Dedifferentiated amniotic fluid mesenchymal stem cell (primary cell): Measurements from ENCODE around the gene CRADD.
"Not testable (repeated sequence)": the region's sequence is repeated elsewhere in the genome, so short reads cannot be mapped to it uniquely, and the experiment has no call there.

Source experiments
- DNase-seq: peaks from one replicate; pipeline ENCODE4 v3.0.0-alpha.2; 2016; ENCODE audit errors: extremely low spot score

The CRADD gene

DNA sequence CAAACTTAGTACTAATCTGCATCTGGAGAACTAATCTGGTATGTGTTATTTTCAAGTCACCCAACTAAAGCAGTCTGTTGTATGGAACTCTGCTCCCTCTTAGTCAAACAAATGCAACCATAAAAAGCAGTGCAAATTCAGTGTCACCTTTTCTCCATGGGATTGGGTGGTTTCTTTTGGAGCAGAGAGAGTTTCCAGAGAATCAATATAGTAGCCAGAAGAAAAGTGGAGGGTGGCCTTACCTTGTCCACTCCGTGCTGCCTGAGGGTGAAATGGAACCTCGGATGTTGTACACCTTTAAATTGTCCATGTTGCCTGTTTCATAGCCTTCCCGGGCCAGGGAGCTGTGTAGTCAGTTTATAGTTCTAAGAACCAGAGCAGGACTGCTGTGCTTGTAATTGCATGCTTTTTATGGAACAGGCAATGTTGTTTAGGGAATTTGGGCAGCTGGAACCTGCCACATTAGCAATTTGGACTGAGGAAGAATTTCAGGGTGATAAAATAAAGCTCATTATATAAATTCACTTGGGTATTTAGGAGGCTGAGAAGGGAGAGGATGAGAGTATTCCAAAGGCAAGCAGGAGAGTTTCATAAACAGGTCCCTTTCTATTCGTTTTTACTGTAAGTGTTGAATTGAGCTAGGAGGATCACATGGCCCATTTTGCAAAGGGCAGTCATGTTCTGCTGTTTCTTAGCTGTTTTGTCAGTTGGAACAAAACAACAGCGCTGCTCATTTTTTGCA is 60.5 kb downstream of the CRADD start:
- no peak for DNase-seq

GRCh38 chr12:93738199-93739058 is 61.3 kb downstream of the CRADD start:
- DNase-seq: no peak

DNA sequence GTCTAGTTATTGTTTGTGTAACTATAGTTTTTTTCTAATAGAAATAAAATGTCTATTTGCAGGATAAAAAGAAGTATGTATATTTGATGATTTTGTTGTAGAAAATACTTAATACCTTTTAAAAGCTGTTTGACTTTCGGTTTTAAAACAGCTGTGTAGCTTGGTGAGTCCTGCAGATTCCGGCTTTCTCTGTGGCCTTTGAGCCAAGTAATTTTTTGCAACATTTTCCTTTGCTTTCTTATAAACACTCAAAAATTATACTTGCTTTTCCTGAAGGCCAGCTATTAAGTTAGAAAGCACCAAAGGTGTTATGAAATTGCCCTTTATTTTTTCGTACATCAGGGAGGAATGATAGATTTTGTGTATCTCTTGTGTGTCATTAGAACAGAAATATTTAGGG is 63.6 kb downstream of the CRADD start:
- DNase-seq: no peak

GRCh38 chr12:93741659-93742109 is 64.5 kb downstream of the CRADD start:
- DNase-seq: no peak

GRCh38 chr12:93742110-93742934 is 65.1 kb downstream of the CRADD start:
- peak; percentile 61 for DNase-seq

GRCh38 chr12:93743229-93743998 is 66.2 kb downstream of the CRADD start:
- DNase-seq: no peak

DNA sequence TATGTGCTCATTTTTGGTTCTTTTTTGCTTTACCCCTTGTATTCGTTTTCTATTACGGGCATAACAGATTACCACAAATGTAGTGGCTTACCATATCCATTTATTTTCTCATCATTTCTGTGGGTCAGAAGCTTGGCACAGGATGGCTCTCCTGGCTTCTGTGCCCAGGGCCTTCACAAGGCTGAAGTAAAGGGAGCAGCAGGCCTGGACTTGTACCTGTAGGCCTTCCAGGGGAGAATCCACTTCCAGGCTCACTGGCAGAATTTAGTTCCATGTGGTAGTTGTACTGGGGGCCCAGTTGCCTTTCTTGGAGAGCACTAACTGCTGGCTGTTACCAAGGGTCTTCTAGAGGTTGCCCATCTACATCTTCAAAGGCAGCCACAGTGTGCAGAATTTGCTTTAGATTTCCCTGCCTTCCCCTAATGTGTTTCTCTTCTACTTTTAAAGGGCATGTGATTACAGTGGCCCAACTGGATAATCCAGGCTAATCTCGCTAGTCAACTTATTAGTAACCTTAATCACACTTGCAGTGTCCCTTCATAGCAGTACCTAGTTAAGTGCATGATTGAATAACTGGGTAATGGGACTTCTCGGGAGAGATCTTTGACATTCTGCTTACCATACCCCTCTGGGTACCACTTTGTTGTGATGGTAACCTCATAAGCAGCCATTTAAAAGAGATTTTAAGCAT is 67.0 kb downstream of the CRADD start:
- no peak for DNase-seq

DNA sequence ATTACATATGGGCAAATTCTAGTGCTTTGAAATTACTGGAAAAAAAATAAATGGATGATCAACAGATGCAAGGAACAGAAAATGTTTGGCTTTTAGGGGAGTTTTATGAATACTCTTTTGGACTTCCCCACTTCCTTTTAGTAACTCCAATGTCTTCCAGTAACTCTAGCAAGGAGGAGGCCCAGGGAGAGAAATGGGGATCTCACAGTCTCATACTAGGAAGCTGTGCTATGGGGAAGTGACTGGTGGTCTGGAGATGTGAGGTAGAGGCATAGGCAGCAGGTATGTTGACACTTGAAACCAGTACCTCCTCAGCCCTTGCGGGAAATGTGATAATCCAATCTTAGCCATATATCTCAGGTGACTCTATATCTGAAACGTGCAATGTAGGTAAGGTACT is 68.1 kb downstream of the CRADD start:
- DNase-seq: no peak

DNA sequence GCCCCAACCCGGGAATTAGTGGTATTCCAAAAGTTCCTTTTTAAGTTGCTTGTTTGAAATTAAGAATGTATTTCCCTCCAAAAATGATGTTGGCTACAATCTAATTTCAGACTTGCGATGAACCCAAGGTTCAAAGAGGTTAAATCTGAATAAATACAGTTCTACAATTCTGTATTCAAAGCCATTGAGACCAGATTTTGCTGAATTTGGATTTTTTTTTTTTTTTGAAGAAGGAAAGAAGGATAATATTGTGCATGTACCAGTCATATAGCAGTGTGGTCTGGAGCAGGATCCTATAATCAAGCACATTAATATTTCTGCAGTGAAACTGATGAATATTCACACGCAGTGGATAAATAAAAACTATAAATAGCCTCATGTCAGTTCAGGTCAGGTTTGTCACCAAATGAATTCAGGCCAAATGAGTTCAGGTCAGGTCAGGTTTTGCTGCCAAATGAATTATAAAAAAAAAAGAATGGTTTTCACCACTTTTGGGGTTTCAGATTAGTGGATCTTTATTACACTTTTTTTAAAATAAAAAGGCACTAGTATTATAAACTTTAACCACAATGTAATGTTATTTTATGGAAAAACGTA is 69.5 kb downstream of the CRADD start:
- no peak for DNase-seq

- DNase-seq: no peak
Measured at GRCh38 chr12:93748672-93749383, 71.7 kb downstream of the CRADD start.

- DNase-seq: no peak
Measured at GRCh38 chr12:93749515-93749914, 72.3 kb downstream of the CRADD start.

DNA sequence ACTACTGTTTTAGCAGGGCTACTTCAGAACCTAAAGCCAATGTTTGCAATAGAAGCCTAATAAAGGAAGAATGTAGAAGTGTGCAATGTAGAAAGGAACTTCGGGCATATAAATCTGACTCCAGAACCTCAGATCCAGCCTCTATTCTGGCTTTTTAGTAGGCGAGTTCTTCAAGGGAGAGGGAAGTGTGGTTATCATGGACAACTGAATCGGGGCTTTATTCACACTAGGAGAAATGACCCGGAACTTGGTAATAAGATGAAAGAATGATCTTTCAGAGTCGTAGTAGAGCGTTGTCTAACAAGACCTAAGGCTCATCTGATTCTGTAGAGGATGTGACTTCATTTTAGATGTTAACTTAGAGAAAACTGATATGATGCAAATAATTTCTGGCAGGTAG is 72.9 kb downstream of the CRADD start:
- no peak for DNase-seq

DNA sequence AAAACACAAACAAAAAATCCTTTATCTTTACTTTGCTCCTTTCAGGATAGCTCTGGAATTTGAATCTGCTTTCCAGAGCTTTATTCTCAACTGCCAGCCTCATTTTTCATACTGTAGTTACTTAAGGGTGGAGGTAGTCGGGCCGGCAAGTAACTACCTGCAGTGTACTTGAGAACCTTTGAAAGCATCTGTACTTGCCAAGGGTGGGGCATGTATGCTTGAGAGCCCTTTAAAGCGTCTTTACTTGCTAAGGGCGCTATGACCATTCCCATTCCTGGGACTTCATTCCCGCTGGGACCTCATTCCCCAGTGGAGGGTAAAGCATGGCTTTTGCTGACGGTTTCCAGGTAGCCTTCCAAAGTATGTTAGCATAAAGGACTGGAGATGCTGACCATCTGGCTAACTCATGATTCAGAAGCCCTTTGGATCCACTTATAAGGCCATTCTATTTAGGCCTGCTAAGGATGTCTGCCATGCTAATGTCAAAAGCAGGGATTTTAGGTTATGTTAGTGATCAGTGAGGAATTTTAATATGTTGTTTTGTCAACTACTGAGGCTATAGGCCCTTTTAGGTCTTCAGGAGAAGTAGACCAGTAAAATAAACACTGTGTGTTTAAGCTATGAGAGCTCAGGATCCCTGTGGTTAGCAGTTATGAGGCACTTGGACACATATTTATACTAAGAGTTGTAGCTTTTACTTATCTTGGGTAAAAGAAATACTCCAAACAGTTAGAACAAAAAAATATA is 74.9 kb downstream of the CRADD start:
- no peak for DNase-seq

DNA sequence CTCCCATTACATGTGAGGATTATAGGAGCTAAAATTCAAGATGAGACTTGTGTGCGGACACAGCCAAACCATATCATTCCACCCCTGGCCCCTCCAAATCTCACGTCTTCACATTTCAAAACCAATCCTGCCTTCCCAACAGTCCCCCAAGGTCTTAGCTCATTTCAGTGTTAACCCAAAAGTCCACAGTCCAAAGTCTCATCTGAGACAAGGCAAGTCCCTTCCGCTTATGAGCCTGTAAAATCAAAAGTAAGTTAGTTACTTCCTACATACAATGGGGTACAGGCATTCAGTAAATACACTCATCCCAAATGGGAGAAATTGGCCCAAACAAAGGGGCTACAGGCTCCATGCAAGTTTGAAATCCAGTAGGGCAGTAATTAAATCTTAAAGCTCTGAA is 76.1 kb downstream of the CRADD start:
- no peak for DNase-seq

DNA sequence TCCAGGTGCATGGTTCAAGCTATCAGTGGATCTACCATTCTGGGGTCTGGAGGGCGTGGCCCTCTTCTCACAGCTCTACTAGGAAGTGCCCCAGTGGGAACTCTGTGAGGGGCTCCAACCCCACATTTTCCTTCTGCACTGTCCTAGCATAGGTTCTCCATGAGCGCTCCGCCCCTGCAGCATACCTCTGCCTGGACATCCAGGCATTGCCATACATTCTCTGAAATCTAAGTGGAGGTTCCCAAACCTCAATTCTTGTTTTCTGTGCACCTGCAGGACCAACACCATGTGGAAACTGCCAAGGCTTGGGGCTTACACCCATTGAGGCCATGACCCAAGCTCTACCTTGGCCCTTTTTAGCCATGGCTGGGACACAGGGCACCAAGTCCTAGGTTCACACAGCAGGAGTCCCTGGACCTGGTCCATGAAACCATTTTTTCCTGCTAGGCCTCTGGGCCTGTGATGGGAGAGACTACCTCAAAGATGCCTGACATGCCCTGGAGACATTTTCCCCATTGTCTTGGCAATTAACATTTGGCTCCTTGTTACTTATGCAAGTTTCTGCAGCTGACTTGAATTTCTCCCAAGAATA is 76.8 kb downstream of the CRADD start:
- no peak for DNase-seq

DNA sequence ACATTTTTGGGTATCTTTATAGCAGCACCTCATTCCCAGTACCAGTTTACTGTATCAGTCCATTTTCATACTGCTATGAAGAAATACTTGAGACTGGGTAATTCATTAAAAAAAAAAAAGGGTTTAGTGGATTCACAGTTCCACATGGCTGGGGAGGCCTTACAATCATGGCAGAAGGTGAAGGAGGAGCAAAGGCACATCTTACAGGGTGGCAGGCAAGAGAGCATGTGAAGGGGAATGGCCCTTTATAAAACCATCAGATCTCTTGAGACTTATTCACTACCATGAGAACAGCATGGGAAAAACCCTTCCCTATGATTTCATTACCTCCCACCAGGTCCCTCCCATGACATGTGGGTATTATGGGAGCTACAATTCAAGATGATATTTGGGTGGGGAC is 77.7 kb downstream of the CRADD start:
- not testable (repeated sequence) for DNase-seq

DNA sequence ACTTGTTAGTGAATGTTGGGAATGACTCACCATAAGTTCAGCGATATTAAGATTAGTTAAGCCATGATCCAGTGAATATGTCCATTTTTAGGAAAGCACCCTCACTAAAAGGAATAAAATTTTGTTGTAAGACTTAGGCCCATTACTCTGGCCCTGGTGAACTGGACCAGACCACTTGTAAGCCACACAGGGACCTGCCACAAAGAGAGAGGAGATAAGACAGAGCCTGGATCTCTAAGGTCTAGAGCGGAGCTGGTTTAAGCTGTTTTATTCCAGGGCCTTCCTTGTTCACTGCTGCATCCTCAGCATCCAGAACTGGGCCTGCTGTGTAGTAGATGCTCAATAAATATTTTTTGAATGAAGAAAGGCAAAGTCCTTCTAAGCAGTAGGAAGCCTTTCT is 79.1 kb downstream of the CRADD start:
- no peak for DNase-seq

- DNase-seq: no peak
Measured at GRCh38 chr12:93757792-93758694, 80.9 kb downstream of the CRADD start.
